Breast epithelium (tissue), 4 donors: ENCODE results near the gene COL8A2. TPM values are rescaled to one million over a fixed set of nuclear protein-coding genes. Genes with fewer than 3 reads are reported as not detected.

Source experiments
- DNase-seq, 2 donors: peaks; one replicate each; pipeline ENCODE4 v3.0.0-alpha.2; 2019; ENCODE audit warnings: low spot score in 2 of 2
- H3K27ac ChIP-seq, 2 donors: fragments of 200-600 bp; sonication (generic) in 1 of 2; one replicate each; pipeline ENCODE4 v1.5.1; 2016 to 2019; ENCODE audit warnings: mild to moderate bottlenecking in 1 of 2
- H3K27me3 ChIP-seq, 2 donors: fragments of 200-600 bp; sonication (generic) in 1 of 2; one replicate each; pipeline versions ENCODE4 v1.5.1 to v1.6.0; 2017 to 2019; ENCODE audit warnings: control low read depth in 1 of 2, mild to moderate bottlenecking in 1 of 2
- H3K36me3 ChIP-seq: fragments of 200-600 bp; one replicate; pipeline ENCODE4 v1.5.1; 2019
- H3K4me1 ChIP-seq, 2 donors: fragments of 200-600 bp; sonication (generic); one replicate each; pipeline ENCODE4 v1.5.1; 2016 to 2019; ENCODE audit warnings: control low read depth in 1 of 2
- H3K4me3 ChIP-seq, 3 donors: fragments of 200-600 bp; sonication (generic); 1 replicate in 2 of 3; 2 replicates in 1 of 3; pipeline ENCODE4 v1.5.1; 2016 to 2019; ENCODE audit warnings: mild to moderate bottlenecking in 3 of 3, moderate library complexity in 2 of 3
- H3K9me3 ChIP-seq, 2 donors: fragments of 200-600 bp; sonication (generic) in 1 of 2; one replicate each; pipeline ENCODE4 v1.5.1; 2016 to 2019; ENCODE audit warnings: control low read depth in 1 of 2
- CTCF ChIP-seq, 3 donors: fragments of 450-650 bp; IDR thresholded peaks; one replicate each; pipeline ENCODE4 v1.5.1; 2016 to 2017; ENCODE audit warnings: antibody characterized with exemption in 3 of 3, mild to moderate bottlenecking in 3 of 3, moderate library complexity in 3 of 3
- POLR2A ChIP-seq: fragments of 450-650 bp; IDR thresholded peaks from one replicate; pipeline ENCODE4 v1.6.1; 2016; ENCODE audit warnings: antibody characterized with exemption, mild to moderate bottlenecking, moderate library complexity
- POLR2AphosphoS5 ChIP-seq, 3 donors: sonication (generic); formaldehyde crosslinking; IDR thresholded peaks; one replicate each; pipeline ENCODE4 v1.6.1; 2017; ENCODE audit warnings: antibody characterized with exemption in 3 of 3
- intact Hi-C: fragments of 100-400 bp; cut with DNase I; formaldehyde crosslinking; loops from one replicate; pipeline ENCODE4 v1.15.1; 2023; ENCODE audit warnings: low total_unique reads
- total RNA-seq, 3 donors: library from RNA; depleted of rRNA; stranded (reverse); fragments of >200 nt; gene quantifications; one replicate each; pipeline ENCODE4 v1.1.0, GENCODE V29; 2016

COL8A2 gene
- total RNA-seq, 3 donors from 2014 or later = 3.4 to 20.6 (median 11.1) TPM

DNA sequence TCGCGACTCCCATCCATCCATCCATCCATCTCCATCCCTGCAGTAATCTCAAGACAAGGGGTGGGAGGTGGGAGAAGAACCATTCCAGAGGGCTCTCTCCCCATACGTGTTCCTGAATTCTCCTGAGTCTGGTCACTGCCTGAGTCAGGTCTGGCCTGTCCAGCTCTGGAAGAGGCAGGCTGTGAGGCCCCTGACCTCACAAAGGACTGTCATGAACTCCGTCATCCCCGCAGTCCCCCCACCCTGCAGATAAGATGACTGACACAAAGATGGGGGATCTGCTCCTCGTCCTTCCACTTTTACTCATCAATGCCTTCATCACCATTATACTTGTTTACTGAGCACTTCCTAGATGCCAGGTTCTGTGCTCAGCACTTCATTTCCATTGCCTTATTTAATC lies 29.3 kb upstream of the COL8A2 start:
- Histone ChIP-seq H3K4me1 (peaks cover 19 to 44% of the 10 kb centered on the region in 2 donors), H3K4me3 (no peak overlapping the region), H3K27me3 (no peaks in the 10 kb centered on the region), H3K9me3 (no peaks in the 10 kb centered on the region), H3K36me3 (no peaks in the 10 kb centered on the region), H3K27ac (no peak overlapping the region)
- TF ChIP-seq CTCF (IDR thresholded peaks at IDR 0.05) = no peak
- no peak for TF ChIP-seq POLR2AphosphoS5 (IDR thresholded peaks at IDR 0.05)
- TF ChIP-seq POLR2A = no peak
- no peak for DNase-seq
- intact Hi-C loops = no loop called here

GRCh38 chr1:36153476-36153875 lies 28.5 kb upstream of the COL8A2 start:
- H3K27ac ChIP-seq = peak overlapping the region; percentile 6 to 42
- no peak for DNase-seq

GRCh38 chr1:36151845-36152203 lies 26.8 kb upstream of the COL8A2 start:
- intact Hi-C loops = no loop called here
- no peaks in the 10 kb centered on the region for H3K27me3 ChIP-seq

More at GRCh38 chr1:36153476-36153875, 28.5 kb upstream of the COL8A2 start:
- Histone ChIP-seq H3K27me3 (no peaks in the 10 kb centered on the region), H3K9me3 (no peaks in the 10 kb centered on the region), H3K4me3 (no peak overlapping the region), H3K4me1 (peaks cover 17 to 39% of the 10 kb centered on the region in 2 donors), H3K36me3 (no peaks in the 10 kb centered on the region)
- TF ChIP-seq CTCF (IDR thresholded peaks at IDR 0.05) (no peak), POLR2AphosphoS5 (IDR thresholded peaks at IDR 0.05) (no peak), POLR2A (no peak)
- intact Hi-C loops = no loop called here

GRCh38 chr1:36151134-36151844 lies 26.3 kb upstream of the COL8A2 start:
- DNase-seq = no peak
- H3K27ac ChIP-seq = peak overlapping the region; percentile 94 to 98
- peaks cover 11 to 33% of the 10 kb centered on the region in 2 donors for H3K4me1 ChIP-seq
- no peaks in the 10 kb centered on the region for H3K36me3 ChIP-seq
- intact Hi-C loops = no loop called here
- H3K27me3 ChIP-seq = no peaks in the 10 kb centered on the region
- TF ChIP-seq POLR2AphosphoS5 (IDR thresholded peaks at IDR 0.05) = no peak
- no peak for TF ChIP-seq CTCF (IDR thresholded peaks at IDR 0.05)
- TF ChIP-seq POLR2A = no peak
- H3K4me3 ChIP-seq = no peak overlapping the region
- no peaks in the 10 kb centered on the region for H3K9me3 ChIP-seq

More at GRCh38 chr1:36151845-36152203, 26.8 kb upstream of the COL8A2 start:
- Histone ChIP-seq H3K4me1 (peaks cover 11 to 33% of the 10 kb centered on the region in 2 donors), H3K4me3 (no peak overlapping the region), H3K36me3 (no peaks in the 10 kb centered on the region), H3K27ac (peak overlapping the region; percentile 94 to 98), H3K9me3 (no peaks in the 10 kb centered on the region)
- no peak for DNase-seq
- TF ChIP-seq POLR2AphosphoS5 (IDR thresholded peaks at IDR 0.05) (no peak), POLR2A (no peak), CTCF (IDR thresholded peaks at IDR 0.05) (no peak)

DNA sequence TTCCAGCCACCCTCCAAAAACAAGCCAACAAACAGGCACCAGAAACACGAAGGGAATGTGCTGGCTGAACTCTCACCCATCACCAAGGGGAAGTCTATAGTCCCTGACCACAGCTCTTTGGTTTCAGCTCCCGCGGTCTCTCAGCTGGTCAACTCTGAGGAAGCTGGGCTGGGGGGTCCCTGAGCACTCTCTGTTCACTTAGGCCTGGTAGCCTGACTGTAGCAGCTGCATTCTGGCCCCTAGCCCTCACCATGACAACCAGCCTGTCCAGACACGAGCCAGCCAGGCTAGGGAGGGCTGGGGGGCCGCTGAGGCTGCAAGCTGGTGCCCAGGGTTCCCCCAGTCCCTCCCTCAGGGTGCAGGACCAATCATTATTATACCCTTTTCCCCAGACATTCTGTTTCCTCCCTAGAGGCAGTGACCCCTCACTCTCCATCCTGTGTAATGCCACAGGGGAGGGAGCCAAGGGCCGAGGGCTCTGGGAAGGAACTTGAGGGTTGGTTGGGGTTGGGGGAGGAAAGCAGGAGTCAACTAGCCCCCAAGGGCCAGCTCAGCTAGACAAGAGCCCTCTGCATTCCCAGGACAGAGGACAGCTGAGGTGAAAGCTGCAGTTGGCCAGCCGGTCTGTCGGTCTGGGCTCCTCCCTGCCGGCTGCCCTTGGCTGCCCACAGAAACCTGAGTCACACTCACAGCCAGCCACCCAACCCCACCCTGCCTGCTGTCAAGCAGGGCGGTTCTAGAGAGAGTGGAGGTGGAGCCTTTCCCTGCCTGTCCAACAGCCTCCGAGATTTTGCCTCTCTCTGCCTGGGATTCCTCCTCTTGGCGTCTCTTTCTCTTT lies 25.5 kb upstream of the COL8A2 start:
- intact Hi-C loops = no loop called here
- no peaks in the 10 kb centered on the region for H3K9me3 ChIP-seq
- TF ChIP-seq POLR2A (no peak), POLR2AphosphoS5 (IDR thresholded peaks at IDR 0.05) (peak; percentile 48 to 71 (median 69)), CTCF (IDR thresholded peaks at IDR 0.05) (no peak)
- peak overlapping the region; percentile 94 to 98 for H3K27ac ChIP-seq
- H3K36me3 ChIP-seq = no peaks in the 10 kb centered on the region
- no peaks in the 10 kb centered on the region for H3K27me3 ChIP-seq
- peak; percentile 93 to 96 for DNase-seq
- peaks cover 11 to 33% of the 10 kb centered on the region in 2 donors for H3K4me1 ChIP-seq
- H3K4me3 ChIP-seq = peak overlapping the region in 2 of 3 donors; percentile 6 to 87
